ENCODE results near the gene SUSD6. TPM values are rescaled to one million over a fixed set of nuclear protein-coding genes. Genes with fewer than 3 reads are reported as not detected.
A peak's percentile ranks its signal among the peaks of the same experiment; 100 is the strongest.

SUSD6 gene
- total and polyA plus RNA-seq, 9 of the 15 experiments (the other 6 are each of a cell fraction or from before 2014, with no cell fraction given) = 2.9 to 20.7 (median 5.6) TPM

DNA sequence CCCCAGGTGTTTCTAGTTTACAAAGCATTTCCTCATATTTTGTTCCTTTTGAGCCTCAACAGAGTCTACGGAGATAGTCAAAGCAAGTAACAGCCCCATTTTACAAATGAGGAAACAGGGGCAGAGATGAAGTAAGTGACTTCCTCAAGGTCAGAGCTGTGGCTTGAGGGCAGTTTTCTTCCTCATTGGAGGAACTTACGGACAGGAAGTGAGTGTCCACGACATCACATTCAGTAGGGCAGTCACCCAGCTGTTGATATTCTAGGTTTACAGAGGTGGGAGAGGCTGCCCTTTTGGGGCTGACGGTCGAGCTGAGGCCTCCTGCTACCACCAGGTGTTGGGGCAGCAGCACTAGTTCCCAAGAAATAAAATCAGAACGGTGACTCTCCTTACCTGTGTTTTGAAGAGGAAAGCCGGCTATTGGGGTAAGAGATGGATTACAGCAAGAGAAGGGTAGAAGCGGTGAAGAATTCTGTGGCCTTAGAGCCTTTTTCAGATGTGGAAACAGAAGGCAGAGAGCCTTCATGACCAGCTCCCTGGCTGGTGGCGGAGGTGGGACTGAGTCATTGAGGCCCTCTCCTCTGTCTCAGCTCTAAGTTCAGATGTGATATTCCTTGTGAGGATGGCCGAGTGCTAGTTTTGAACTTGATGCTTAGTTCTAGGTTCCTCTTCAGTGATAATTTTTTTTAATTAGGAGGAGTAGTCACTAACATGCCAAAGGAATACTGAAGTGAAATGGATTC is 41.7 kb downstream of the SUSD6 start (continued):
- TF ChIP-seq, protein P1, sequence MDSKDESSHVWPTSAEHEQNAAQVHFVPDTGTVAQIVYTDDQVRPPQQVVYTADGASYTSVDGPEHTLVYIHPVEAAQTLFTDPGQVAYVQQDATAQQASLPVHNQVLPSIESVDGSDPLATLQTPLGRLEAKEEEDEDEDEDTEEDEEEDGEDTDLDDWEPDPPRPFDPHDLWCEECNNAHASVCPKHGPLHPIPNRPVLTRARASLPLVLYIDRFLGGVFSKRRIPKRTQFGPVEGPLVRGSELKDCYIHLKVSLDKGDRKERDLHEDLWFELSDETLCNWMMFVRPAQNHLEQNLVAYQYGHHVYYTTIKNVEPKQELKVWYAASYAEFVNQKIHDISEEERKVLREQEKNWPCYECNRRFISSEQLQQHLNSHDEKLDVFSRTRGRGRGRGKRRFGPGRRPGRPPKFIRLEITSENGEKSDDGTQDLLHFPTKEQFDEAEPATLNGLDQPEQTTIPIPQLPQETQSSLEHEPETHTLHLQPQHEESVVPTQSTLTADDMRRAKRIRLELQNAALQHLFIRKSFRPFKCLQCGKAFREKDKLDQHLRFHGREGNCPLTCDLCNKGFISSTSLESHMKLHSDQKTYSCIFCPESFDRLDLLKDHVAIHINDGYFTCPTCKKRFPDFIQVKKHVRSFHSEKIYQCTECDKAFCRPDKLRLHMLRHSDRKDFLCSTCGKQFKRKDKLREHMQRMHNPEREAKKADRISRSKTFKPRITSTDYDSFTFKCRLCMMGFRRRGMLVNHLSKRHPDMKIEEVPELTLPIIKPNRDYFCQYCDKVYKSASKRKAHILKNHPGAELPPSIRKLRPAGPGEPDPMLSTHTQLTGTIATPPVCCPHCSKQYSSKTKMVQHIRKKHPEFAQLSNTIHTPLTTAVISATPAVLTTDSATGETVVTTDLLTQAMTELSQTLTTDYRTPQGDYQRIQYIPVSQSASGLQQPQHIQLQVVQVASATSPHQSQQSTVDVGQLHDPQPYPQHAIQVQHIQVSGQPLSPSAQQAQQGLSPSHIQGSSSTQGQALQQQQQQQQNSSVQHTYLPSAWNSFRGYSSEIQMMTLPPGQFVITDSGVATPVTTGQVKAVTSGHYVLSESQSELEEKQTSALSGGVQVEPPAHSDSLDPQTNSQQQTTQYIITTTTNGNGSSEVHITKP (IDR thresholded peaks at IDR 0.05; ENCODE audit: partially characterized antibody) = no peak
- TF ChIP-seq, protein P2, sequence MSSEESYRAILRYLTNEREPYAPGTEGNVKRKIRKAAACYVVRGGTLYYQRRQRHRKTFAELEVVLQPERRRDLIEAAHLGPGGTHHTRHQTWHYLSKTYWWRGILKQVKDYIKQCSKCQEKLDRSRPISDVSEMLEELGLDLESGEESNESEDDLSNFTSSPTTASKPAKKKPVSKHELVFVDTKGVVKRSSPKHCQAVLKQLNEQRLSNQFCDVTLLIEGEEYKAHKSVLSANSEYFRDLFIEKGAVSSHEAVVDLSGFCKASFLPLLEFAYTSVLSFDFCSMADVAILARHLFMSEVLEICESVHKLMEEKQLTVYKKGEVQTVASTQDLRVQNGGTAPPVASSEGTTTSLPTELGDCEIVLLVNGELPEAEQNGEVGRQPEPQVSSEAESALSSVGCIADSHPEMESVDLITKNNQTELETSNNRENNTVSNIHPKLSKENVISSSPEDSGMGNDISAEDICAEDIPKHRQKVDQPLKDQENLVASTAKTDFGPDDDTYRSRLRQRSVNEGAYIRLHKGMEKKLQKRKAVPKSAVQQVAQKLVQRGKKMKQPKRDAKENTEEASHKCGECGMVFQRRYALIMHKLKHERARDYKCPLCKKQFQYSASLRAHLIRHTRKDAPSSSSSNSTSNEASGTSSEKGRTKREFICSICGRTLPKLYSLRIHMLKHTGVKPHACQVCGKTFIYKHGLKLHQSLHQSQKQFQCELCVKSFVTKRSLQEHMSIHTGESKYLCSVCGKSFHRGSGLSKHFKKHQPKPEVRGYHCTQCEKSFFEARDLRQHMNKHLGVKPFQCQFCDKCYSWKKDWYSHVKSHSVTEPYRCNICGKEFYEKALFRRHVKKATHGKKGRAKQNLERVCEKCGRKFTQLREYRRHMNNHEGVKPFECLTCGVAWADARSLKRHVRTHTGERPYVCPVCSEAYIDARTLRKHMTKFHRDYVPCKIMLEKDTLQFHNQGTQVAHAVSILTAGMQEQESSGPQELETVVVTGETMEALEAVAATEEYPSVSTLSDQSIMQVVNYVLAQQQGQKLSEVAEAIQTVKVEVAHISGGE (CRISPR knock-in tag; IDR thresholded peaks at IDR 0.05) = no peak
- TF ChIP-seq TRIM28 (IDR thresholded peaks at IDR 0.05) (no peak), CHD1 (IDR thresholded peaks at IDR 0.05; ENCODE audit: low read length) (no peak), MAZ (CRISPR knock-in tag; conservative IDR thresholded peaks at IDR 0.05 in 1 of 2, IDR thresholded peaks at IDR 0.05 in 1 of 2) (no peak), HDAC1 (IDR thresholded peaks at IDR 0.05) (no peak), TCF3 (CRISPR knock-in tag; IDR thresholded peaks at IDR 0.05) (no peak), L3MBTL2 (IDR thresholded peaks at IDR 0.05) (0 out of 2 replicates have a peak, but pooled peaks have one; percentile 20), SUPT5H (IDR thresholded peaks at IDR 0.05) (no peak), NR2C1 (IDR thresholded peaks at IDR 0.05) (no peak), NR2C1 (tag; IDR thresholded peaks at IDR 0.05) (no peak), GABPA (tag; conservative IDR thresholded peaks at IDR 0.05; ENCODE audit: low read depth) (0 out of 2 replicates have a peak, but pooled peaks have one; percentile 19), NUFIP1 (IDR thresholded peaks at IDR 0.05; ENCODE audit: partially characterized antibody) (no peak), NEUROD1 (IDR thresholded peaks at IDR 0.05; ENCODE audit: borderline replicate concordance, low read depth, low read length, partially characterized antibody) (no peak), ZNF23 (CRISPR knock-in tag; IDR thresholded peaks at IDR 0.05) (no peak)
- TF ChIP-seq, protein P3, sequence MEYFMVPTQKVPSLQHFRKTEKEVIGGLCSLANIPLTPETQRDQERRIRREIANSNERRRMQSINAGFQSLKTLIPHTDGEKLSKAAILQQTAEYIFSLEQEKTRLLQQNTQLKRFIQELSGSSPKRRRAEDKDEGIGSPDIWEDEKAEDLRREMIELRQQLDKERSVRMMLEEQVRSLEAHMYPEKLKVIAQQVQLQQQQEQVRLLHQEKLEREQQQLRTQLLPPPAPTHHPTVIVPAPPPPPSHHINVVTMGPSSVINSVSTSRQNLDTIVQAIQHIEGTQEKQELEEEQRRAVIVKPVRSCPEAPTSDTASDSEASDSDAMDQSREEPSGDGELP (CRISPR knock-in tag; IDR thresholded peaks at IDR 0.05; ENCODE audit: borderline replicate concordance) = peak; percentile 44; the same call in 1 of the 2 replicates
- TF ChIP-seq, protein P4, sequence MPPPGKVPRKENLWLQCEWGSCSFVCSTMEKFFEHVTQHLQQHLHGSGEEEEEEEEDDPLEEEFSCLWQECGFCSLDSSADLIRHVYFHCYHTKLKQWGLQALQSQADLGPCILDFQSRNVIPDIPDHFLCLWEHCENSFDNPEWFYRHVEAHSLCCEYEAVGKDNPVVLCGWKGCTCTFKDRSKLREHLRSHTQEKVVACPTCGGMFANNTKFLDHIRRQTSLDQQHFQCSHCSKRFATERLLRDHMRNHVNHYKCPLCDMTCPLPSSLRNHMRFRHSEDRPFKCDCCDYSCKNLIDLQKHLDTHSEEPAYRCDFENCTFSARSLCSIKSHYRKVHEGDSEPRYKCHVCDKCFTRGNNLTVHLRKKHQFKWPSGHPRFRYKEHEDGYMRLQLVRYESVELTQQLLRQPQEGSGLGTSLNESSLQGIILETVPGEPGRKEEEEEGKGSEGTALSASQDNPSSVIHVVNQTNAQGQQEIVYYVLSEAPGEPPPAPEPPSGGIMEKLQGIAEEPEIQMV (tag; conservative IDR thresholded peaks at IDR 0.05; ENCODE audit: low read depth) = no peak
